Retinal pigment epithelial cell (primary cell): ENCODE measurements around the gene SSH3.
A peak's percentile ranks its signal among the peaks of the same experiment; 100 is the strongest.

Experiments
- DNase-seq: peaks from one replicate; pipeline ENCODE4 v3.0.0-alpha.2; 2010; ENCODE audit warnings: low read depth
- H3K4me3 ChIP-seq: 2 replicates; pipeline ENCODE4 v1.5.1; 2011; ENCODE audit warnings: mild to moderate bottlenecking, low read length, control low read depth, moderate library complexity
- TF ChIP-seq, protein P1 (sequence below): conservative IDR thresholded peaks from 2 replicates; pipeline ENCODE4 v1.5.1; 2011; ENCODE audit warnings: low read depth, low read length, control low read depth, inconsistent platforms

Gene SSH3, protein sequence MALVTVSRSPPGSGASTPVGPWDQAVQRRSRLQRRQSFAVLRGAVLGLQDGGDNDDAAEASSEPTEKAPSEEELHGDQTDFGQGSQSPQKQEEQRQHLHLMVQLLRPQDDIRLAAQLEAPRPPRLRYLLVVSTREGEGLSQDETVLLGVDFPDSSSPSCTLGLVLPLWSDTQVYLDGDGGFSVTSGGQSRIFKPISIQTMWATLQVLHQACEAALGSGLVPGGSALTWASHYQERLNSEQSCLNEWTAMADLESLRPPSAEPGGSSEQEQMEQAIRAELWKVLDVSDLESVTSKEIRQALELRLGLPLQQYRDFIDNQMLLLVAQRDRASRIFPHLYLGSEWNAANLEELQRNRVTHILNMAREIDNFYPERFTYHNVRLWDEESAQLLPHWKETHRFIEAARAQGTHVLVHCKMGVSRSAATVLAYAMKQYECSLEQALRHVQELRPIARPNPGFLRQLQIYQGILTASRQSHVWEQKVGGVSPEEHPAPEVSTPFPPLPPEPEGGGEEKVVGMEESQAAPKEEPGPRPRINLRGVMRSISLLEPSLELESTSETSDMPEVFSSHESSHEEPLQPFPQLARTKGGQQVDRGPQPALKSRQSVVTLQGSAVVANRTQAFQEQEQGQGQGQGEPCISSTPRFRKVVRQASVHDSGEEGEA

DNA sequence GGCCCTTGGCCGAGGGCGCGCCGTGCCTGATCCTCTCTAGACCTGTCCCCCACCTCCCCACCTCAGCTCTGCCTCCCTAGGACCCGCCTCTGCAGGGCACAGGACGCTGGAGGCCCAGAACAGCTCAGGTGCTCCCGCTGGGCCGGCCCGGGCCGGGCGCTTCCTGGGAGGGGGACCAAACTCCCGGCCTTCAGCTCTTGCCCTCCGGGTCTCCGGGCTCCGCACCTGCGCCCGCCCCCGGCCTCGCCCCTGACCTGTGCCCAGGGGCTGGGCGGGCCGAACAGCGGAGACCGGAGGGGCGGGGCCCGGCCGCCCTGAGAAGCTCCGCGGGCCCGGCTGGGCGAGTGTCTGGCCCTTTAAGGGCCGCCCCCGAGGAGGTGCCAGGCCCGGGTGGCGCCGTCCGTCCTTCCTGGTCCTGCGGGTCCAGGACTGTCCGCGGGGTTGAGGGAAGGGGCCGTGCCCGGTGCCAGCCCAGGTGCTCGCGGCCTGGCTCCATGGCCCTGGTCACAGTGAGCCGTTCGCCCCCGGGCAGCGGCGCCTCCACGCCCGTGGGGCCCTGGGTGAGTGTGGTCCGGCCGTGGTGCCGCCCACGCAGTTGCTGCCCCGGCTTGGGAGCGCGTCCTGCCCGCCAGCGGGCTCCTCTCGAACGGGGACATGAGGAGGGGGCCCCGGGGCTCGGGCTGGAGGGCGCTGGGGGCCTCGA lies at the start of gene SSH3:
TSS of gene SSH3 (plus strand) at position 399 of the 703 bp plus-strand sequence. CDS start at position 495, 96 bp downstream.
- DNase-seq, result no peak

DNA sequence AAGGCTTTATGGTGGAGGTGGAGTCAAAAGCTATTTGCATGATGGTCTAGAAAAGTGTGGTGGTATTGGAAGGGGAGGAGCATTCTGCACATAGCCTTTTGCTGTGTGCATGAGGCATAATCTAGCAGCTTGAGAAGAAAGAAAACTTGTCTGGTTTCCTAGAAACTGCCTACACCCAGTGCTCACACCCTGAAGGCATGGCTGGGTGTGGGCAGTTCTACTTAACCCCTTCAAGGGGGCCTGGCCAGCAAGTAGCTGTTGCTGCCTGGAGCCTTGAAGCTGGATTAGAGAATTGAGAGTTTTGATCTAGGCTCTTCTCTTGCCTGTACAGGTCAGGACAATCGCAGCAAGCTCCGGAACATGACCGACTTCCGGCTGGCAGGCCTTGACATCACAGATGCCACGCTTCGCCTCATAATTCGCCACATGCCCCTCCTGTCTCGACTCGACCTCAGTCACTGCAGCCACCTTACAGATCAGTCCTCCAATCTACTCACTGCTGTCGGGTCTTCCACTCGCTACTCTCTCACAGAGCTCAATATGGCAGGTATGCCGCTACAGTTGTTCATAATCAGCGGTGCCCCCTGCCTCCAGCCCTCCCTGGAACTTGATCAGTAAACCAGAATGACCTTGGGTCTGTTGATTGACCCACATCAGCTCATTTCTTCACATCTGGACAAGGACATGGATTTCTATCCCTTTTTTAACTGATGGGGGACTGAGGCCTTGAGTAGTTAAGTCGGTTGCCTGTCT lies 49.3 kb upstream of the SSH3 start:
- DNase-seq, result no peak
- TF ChIP-seq, protein P1, sequence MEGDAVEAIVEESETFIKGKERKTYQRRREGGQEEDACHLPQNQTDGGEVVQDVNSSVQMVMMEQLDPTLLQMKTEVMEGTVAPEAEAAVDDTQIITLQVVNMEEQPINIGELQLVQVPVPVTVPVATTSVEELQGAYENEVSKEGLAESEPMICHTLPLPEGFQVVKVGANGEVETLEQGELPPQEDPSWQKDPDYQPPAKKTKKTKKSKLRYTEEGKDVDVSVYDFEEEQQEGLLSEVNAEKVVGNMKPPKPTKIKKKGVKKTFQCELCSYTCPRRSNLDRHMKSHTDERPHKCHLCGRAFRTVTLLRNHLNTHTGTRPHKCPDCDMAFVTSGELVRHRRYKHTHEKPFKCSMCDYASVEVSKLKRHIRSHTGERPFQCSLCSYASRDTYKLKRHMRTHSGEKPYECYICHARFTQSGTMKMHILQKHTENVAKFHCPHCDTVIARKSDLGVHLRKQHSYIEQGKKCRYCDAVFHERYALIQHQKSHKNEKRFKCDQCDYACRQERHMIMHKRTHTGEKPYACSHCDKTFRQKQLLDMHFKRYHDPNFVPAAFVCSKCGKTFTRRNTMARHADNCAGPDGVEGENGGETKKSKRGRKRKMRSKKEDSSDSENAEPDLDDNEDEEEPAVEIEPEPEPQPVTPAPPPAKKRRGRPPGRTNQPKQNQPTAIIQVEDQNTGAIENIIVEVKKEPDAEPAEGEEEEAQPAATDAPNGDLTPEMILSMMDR, result no peak
- no peak overlapping the region for H3K4me3 ChIP-seq

More for the DNA sequence above, at the start of gene SSH3:
- TF ChIP-seq, protein P1, result no peak
- peak within 1 kb of the TSS; percentile 69 for H3K4me3 ChIP-seq

DNA sequence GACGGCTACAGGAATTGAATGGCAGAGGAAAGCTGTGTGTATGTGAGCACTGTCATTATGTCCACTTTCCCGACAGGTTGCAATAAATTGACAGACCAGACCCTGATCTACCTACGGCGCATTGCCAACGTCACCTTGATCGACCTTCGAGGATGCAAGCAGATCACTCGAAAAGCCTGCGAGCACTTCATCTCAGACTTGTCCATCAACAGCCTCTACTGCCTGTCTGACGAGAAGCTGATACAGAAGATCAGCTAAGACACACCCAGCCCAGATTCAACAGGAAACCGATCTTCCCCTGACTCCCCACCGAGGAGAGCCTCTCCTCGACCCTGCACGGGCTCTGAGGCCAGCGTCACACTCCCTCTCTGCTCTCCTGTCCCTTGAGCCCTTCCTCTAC lies 48.5 kb upstream of the SSH3 start:
- no peak for DNase-seq
- no peak overlapping the region for H3K4me3 ChIP-seq
- TF ChIP-seq, protein P1, result no peak

DNA sequence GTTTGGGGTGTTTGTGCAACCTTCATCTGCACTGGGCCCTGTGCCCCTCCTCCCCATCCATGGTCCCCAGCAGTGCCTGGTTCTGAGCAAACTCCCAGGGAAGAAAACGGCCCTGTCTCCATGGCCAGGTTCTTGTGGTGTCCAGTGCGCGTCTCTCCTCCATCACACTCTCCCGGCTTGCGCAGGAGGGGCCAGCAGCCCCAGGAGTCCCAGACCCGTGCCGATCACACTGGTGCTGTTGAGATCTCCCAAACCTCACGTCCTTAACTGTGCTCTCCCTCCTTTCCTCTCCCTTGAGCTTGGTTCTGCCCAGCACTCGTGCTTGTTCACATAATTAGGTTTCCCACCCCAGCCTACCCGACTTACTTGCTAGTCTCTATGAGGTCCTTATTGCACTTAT lies 48.0 kb upstream of the SSH3 start:
- TF ChIP-seq, protein P1, result no peak
- DNase-seq, result no peak
- no peak overlapping the region for H3K4me3 ChIP-seq

DNA sequence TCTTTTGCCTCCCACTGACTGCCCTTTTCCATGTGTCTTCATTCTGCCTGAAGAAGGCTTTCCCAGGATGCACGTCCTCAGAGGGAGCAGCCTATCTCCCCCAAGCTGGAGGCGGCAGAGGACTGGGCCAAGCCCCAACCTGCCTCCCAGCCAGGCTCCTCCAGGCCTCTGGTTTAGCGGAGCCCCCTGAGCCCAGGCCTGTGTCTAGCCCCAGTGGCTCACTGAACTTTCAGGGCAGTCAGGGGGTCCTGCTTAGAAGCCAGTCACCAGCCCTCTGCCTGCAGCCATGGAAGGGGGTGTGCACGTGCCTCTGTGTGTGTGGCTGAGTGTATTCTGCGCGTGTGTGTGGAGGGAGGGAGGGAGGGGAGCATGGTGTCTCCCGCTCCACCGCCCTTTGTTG lies 47.5 kb upstream of the SSH3 start:
- DNase-seq, result no peak
- TF ChIP-seq, protein P1, result no peak
- H3K4me3 ChIP-seq, result no peak overlapping the region

DNA sequence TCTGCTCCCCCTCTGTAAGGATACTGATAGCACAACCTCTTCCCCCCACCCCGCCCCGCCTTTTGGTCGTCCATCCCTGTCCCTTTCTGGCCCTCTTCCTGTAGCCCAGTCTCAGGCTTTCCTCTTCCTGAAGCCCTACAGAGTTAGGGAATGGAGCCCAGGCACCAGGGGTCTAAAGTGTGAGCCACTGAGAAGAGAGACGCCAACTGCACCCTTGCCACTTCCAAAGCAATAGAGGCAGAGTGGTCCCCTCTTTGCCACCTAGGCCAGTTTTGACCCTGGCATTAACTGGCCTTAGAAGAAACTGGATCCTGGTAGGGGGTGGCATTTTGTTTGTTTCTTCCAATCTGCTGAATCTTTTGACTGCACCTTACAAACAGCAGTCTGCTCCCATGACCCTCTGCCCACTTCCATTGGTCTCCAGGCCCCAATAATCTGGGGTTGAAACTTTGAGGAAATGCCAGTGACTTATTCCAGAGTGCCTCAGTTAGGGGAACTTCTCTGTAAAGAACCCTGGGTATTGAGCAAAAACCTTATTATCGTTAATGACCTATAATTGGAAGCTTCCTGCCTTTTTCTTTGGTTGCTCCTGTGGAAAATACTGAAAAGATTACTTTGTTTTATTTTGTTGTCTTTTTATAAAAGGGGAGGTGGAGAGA lies 46.7 kb upstream of the SSH3 start:
- DNase-seq, result no peak
- no peak overlapping the region for H3K4me3 ChIP-seq
- TF ChIP-seq, protein P1, result no peak
